ENCODE measurements around the gene TM6SF1. TPM values are rescaled to one million over a fixed set of nuclear protein-coding genes. Genes with fewer than 3 reads are reported as not detected.

Gene TM6SF1
- total RNA-seq, 1 donor from 2014 or later: 5.6 TPM

DNA sequence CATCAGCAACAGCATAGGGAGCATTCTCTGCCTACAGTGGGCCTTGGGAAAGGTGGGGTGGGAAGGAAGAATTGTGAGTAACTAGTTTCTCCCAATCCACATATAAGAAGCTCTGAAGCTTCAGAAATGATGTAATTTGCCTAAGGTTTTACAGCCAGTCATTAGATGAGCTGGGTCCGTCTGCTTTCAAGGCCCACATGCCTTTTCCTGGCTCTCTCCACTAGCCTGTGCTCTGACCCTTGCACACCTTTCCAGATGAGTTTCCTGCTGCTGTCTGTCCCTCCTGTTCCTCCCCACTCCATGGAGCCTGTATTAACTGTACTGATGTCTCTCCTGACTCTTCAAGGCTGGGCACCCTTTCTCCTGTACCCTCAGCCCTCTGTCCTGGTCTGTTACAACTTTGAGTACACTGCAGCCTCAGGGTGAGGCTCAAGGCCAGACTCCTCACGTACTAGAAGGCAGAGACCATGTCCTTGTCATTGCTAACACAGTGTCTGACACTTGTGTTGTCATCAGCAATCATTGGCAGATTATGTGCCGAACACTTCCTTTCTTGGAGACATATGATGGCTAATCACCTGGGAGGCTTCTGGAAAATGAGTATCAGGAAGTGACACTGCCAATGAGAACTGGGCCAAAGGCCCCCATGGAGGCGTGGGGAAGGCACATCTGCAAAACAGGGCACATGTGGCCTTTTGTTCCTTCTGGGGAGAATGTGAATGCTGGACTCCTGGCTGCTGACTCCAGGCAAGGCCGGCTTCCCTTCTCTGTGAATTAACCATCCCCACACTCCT is 6.6 kb downstream of the TM6SF1 start:
- Mint-ChIP-seq H3K9me3 (ENCODE audit: unreplicated experiment) (no peaks in the 10 kb centered on the region), H3K4me1 (ENCODE audit: unreplicated experiment) (peaks cover 36% of the 10 kb centered on the region), H3K4me3 (ENCODE audit: unreplicated experiment) (no peak overlapping the region), H3K27me3 (ENCODE audit: unreplicated experiment) (no peaks in the 10 kb centered on the region), H3K27ac (ENCODE audit: unreplicated experiment) (no peak overlapping the region), H3K36me3 (ENCODE audit: unreplicated experiment) (peaks cover 12% of the 10 kb centered on the region)
- TF ChIP-seq, protein P1, sequence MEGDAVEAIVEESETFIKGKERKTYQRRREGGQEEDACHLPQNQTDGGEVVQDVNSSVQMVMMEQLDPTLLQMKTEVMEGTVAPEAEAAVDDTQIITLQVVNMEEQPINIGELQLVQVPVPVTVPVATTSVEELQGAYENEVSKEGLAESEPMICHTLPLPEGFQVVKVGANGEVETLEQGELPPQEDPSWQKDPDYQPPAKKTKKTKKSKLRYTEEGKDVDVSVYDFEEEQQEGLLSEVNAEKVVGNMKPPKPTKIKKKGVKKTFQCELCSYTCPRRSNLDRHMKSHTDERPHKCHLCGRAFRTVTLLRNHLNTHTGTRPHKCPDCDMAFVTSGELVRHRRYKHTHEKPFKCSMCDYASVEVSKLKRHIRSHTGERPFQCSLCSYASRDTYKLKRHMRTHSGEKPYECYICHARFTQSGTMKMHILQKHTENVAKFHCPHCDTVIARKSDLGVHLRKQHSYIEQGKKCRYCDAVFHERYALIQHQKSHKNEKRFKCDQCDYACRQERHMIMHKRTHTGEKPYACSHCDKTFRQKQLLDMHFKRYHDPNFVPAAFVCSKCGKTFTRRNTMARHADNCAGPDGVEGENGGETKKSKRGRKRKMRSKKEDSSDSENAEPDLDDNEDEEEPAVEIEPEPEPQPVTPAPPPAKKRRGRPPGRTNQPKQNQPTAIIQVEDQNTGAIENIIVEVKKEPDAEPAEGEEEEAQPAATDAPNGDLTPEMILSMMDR (IDR thresholded peaks at IDR 0.05): no peak
- DNase-seq (ENCODE audit: extremely low spot score, unreplicated experiment): no peak

DNA sequence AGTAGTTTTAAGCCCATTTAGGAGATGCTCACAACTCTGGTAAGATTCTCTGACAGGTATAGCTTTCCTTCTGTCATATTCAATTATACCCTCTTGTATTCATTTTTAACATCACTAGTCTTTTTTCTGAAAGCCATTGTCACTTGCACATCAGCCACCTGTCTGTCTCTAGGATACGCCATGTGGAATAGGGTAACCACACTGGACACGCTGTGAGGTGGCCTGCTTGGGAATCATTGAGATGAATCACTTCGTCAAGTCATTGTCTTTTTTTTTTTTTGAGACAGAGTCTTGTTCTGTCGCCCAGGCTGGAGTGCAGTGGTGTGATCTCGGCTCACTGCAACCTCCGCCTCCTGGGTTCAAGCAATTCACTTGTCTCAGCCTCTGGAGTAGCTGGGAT is 7.4 kb downstream of the TM6SF1 start:
- Mint-ChIP-seq H3K4me3 (ENCODE audit: unreplicated experiment) (no peak overlapping the region), H3K36me3 (ENCODE audit: unreplicated experiment) (peaks cover 12% of the 10 kb centered on the region), H3K9me3 (ENCODE audit: unreplicated experiment) (no peaks in the 10 kb centered on the region), H3K27me3 (ENCODE audit: unreplicated experiment) (no peaks in the 10 kb centered on the region), H3K27ac (ENCODE audit: unreplicated experiment) (no peak overlapping the region), H3K4me1 (ENCODE audit: unreplicated experiment) (peaks cover 32% of the 10 kb centered on the region)
- no peak for DNase-seq (ENCODE audit: extremely low spot score, unreplicated experiment)
- TF ChIP-seq, protein P1 (IDR thresholded peaks at IDR 0.05): no peak

DNA sequence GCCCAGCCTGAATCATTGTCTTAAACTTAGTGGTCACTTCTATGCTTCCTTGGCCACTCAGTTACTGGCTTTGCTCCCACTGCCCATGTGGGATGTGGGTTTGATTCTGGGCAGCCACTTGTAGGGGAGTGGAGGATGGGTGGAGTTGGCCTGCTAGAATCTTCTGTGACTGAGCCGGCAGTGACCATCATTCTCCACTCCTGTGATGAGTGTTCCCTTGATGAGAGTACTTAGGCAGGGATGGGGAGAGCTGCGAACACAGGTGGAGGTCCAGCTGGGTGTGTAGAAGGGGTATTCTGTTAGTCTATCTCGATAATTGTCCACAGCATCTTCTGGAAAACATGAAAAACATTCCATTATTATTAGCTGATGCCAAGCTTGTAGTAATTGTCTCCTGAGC is 8.0 kb downstream of the TM6SF1 start:
- H3K4me1 Mint-ChIP-seq (ENCODE audit: unreplicated experiment): peaks cover 28% of the 10 kb centered on the region
- H3K27me3 Mint-ChIP-seq (ENCODE audit: unreplicated experiment): no peaks in the 10 kb centered on the region
- peaks cover 12% of the 10 kb centered on the region for H3K36me3 Mint-ChIP-seq (ENCODE audit: unreplicated experiment)
- TF ChIP-seq, protein P1 (IDR thresholded peaks at IDR 0.05): no peak
- H3K9me3 Mint-ChIP-seq (ENCODE audit: unreplicated experiment): no peaks in the 10 kb centered on the region
- no peak overlapping the region for H3K4me3 Mint-ChIP-seq (ENCODE audit: unreplicated experiment)
- DNase-seq (ENCODE audit: extremely low spot score, unreplicated experiment): no peak
- H3K27ac Mint-ChIP-seq (ENCODE audit: unreplicated experiment): no peak overlapping the region

DNA sequence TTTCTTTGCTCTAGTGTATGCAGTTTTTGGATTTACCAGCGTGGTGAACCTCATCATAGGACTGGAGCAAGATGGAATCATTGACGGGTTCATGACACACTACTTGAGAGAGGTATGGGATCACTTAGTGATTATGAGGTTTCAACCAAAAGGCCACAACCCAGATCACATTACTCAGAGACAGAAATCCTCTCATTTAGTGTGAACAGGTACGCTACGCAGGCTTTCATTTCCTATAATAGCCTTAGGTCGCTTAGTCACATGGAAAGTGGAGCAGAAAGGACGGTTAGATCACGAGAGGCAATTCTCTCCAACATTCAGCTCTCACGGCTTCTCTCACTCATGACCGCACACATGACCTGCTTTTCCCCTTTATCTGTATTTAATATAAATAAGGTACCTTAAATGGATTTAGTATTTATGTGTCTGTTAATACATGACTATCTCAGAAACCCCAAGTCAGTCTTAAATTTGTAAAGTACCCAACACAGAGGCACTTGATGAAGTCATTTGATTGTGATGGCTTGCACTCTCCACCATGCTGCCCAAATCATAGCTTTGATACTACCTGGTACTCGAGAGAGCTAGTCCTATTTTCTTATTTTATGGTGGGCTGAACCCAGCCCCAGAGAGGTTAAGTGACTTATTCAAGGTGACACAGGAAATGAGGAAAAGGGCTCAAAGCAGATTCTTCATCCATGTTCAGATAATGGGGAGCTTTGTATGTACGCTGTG is 8.6 kb downstream of the TM6SF1 start:
- DNase-seq (ENCODE audit: extremely low spot score, unreplicated experiment): no peak
- TF ChIP-seq, protein P1 (IDR thresholded peaks at IDR 0.05): no peak
- no peaks in the 10 kb centered on the region for H3K27me3 Mint-ChIP-seq (ENCODE audit: unreplicated experiment)
- no peak overlapping the region for H3K27ac Mint-ChIP-seq (ENCODE audit: unreplicated experiment)
- no peak overlapping the region for H3K4me3 Mint-ChIP-seq (ENCODE audit: unreplicated experiment)
- H3K4me1 Mint-ChIP-seq (ENCODE audit: unreplicated experiment): peaks cover 25% of the 10 kb centered on the region
- peaks cover 12% of the 10 kb centered on the region for H3K36me3 Mint-ChIP-seq (ENCODE audit: unreplicated experiment)
- H3K9me3 Mint-ChIP-seq (ENCODE audit: unreplicated experiment): no peaks in the 10 kb centered on the region

DNA sequence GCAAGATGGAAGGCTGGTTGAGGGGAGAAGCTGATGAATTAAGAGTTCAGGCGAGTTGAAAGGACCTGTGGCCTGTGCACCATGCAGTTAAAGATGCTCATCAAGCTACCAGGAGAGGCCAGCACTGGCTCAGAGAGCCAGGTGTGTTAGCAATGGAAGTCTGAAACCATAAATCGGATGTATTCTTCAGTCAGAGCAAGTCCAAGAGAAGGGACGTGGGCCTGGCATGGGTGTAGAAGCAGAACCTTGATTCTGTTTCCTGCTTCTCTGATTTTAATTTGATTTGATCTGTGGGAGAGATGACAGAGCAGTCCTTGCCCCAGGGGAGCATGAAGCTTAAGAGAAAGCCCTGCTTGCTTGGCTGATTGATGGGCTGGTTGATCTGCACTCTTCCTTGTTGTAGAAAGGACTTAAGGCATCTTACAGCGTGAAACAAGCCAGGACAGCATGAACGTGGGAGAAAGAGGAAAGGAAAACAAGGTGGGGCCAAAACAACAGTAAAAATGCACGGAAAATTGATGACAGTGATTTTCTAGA is 10.9 kb downstream of the TM6SF1 start:
- Mint-ChIP-seq H3K4me1 (ENCODE audit: unreplicated experiment) (peaks cover 2% of the 10 kb centered on the region), H3K9me3 (ENCODE audit: unreplicated experiment) (no peaks in the 10 kb centered on the region), H3K36me3 (ENCODE audit: unreplicated experiment) (peaks cover 12% of the 10 kb centered on the region), H3K27me3 (ENCODE audit: unreplicated experiment) (no peaks in the 10 kb centered on the region), H3K27ac (ENCODE audit: unreplicated experiment) (no peak overlapping the region), H3K4me3 (ENCODE audit: unreplicated experiment) (no peak overlapping the region)
- TF ChIP-seq, protein P1 (IDR thresholded peaks at IDR 0.05): no peak
- no peak for DNase-seq (ENCODE audit: extremely low spot score, unreplicated experiment)
